Large intestine (tissue), 3 donors: ENCODE data around the gene RRP12. TPM values are rescaled to one million over a fixed set of nuclear protein-coding genes. Genes with fewer than 3 reads are reported as not detected.

ENCODE experiments used
- DNase-seq, 2 donors: peaks; one replicate each; pipeline versions ENCODE4 v3.0.0 to v3.0.0-alpha.2; 2013
- H3K27ac ChIP-seq: one replicate; pipeline ENCODE4 v1.5.1; 2013; ENCODE audit warnings: low read length
- H3K27me3 ChIP-seq: 2 replicates; pipeline ENCODE4 v1.6.1; 2013; ENCODE audit warnings: low read length; ENCODE audit not compliant: control insufficient read depth, insufficient read depth
- H3K36me3 ChIP-seq: 2 replicates; pipeline ENCODE4 v1.6.1; 2013; ENCODE audit warnings: low read length; ENCODE audit not compliant: control insufficient read depth, insufficient read depth
- H3K4me1 ChIP-seq: one replicate; pipeline ENCODE4 v1.6.1; 2013; ENCODE audit warnings: low read length; ENCODE audit not compliant: control insufficient read depth, insufficient read depth
- H3K4me3 ChIP-seq: one replicate; pipeline ENCODE4 v1.5.1; 2013; ENCODE audit warnings: low read length
- H3K9me3 ChIP-seq: one replicate; pipeline ENCODE4 v1.6.1; 2013; ENCODE audit warnings: mild to moderate bottlenecking, low read depth, low read length, moderate library complexity; ENCODE audit not compliant: control insufficient read depth
- WGBS: methylation state at CpG from one replicate; pipeline ENCODE4 v1.1.5; 2013; ENCODE audit warnings: low lambda C conversion rate; ENCODE audit not compliant: insufficient coverage; 5-methylcytosine and 5-hydroxymethylcytosine counted together
- polyA plus RNA-seq: library from polyadenylated mRNA; unstranded; fragments of 120-200 nt; gene quantifications from one replicate; pipeline ENCODE4 v1.2.1, GENCODE V29; 2013

The RRP12 gene
- polyA plus RNA-seq, 1 donor, result 25.3 TPM

DNA sequence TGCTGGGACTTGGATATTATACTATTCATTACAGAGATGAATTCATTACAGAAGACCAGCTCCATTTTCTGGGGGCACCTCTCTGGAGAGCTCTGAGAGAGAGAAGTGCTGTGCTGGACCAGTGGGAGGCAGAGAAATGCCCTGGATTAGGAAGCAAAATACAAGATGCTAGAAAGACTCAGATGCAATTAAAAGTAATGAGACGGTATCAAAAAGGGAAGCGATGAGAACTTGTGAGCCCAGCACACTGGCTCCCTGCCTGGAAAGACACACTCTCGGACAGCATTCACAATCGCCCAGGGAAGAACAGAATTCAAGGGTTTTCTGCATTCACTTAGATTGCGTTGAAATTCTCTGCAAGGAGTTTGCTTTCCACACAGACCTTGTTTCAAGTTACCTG lies 63.1 kb downstream of the RRP12 start:
- H3K36me3 ChIP-seq, result no peaks in the 10 kb centered on the region
- no peak overlapping the region for H3K4me3 ChIP-seq
- H3K9me3 ChIP-seq, result no peaks in the 10 kb centered on the region
- H3K27me3 ChIP-seq, result peaks cover 12% of the 10 kb centered on the region
- H3K27ac ChIP-seq, result no peak overlapping the region
- DNase-seq, result no peak
- H3K4me1 ChIP-seq, result peaks cover 12% of the 10 kb centered on the region
- WGBS, result no CpG with 5 or more reads among the region's 5 CpGs

DNA sequence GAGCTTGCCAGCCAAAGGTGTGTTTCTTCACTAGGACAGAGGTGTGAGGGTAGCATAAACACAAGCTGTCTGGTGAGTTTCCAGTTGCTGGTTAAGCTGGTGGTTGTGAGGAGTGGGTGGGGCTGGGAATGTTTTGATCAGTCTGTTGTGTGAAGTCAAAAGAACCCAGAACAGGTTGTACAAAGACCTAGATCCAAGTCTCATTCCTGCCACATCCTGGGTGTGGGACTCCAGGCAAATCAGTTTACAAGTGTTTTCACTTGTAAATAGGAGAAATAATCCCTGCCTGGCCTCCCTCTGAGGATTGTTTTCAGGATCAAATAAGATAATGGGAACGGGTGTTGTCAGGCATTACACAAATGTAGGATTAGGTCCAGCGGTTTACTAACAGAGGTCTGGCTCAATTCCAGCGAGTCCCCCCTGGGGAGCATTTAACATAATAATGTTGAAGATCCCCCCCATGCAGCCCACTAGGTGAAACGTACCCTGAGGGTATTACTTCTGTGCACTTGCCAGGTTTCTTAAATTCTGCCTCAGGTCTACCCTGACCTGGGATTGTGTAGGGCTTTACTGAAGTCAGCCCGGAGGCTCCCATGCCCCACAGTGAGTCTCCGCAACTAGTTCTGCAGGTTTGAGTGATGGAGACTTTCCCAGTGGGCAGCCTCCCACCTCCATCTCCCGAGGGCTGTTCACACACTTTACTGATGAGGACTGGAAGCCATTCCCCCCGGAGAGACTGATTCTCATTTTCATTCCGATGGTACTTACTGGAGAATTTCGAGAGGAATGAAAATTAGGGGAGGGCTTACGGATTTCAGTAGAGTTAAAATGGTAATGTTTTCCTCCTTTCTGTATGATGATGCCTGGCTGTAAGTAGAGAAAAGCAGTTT lies 64.0 kb downstream of the RRP12 start:
- H3K4me3 ChIP-seq, result no peak overlapping the region
- H3K27me3 ChIP-seq, result peaks cover 12% of the 10 kb centered on the region
- no peaks in the 10 kb centered on the region for H3K9me3 ChIP-seq
- H3K36me3 ChIP-seq, result no peaks in the 10 kb centered on the region
- H3K4me1 ChIP-seq, result peaks cover 12% of the 10 kb centered on the region
- peak in 1 of 2 donors; percentile 73 for DNase-seq
- WGBS, result 60% methylated on average over 1 of the region's 11 CpGs
- H3K27ac ChIP-seq, result no peak overlapping the region

DNA sequence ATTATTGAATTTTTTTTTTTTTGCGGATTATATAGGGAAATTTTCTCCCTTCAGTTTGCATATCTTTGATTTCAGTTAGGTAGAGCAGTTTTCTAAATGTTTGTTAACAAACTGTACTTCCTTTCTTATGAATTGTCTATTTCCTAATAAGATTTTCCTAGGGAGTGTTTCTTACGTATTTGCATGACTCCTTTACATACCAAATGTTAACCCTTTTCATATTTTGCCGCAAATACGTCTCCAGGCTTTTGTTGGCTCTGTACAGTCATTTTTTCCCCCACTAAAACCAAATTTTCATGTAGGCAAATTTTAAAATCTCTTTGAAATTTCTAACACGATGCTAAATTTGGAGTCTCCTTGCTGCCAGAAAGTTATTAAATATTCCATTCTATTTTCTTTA lies 64.7 kb downstream of the RRP12 start:
- 29% methylated on average over 3 of the region's 5 CpGs for WGBS
- no peaks in the 10 kb centered on the region for H3K36me3 ChIP-seq
- no peak for DNase-seq
- H3K4me3 ChIP-seq, result no peak overlapping the region
- peaks cover 14% of the 10 kb centered on the region for H3K4me1 ChIP-seq
- no peak overlapping the region for H3K27ac ChIP-seq
- no peaks in the 10 kb centered on the region for H3K9me3 ChIP-seq
- peaks cover 12% of the 10 kb centered on the region for H3K27me3 ChIP-seq

DNA sequence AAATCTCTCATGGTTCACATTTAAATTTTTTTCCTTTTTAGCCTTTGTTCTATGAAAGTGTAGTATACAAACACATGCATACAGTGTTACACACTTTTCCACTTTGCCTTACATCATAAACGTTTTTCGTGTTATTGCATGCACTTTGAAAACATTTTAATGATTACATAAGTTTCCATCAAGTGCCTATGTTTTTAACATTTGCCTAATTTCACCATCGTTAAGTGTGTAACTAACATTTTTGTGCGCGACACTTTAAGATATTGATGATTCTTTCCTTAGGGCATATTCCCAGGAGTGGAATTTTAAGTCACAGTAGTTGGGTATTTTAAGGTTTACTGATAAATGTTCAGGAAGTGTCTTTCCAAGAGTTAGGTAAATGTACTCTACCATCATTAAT lies 65.1 kb downstream of the RRP12 start:
- Histone ChIP-seq H3K36me3 (no peaks in the 10 kb centered on the region), H3K4me1 (peaks cover 18% of the 10 kb centered on the region), H3K4me3 (no peak overlapping the region), H3K27me3 (peaks cover 12% of the 10 kb centered on the region), H3K9me3 (no peaks in the 10 kb centered on the region), H3K27ac (no peak overlapping the region)
- no peak for DNase-seq
- WGBS, result 88% methylated on average over 2 of the region's 5 CpGs

DNA sequence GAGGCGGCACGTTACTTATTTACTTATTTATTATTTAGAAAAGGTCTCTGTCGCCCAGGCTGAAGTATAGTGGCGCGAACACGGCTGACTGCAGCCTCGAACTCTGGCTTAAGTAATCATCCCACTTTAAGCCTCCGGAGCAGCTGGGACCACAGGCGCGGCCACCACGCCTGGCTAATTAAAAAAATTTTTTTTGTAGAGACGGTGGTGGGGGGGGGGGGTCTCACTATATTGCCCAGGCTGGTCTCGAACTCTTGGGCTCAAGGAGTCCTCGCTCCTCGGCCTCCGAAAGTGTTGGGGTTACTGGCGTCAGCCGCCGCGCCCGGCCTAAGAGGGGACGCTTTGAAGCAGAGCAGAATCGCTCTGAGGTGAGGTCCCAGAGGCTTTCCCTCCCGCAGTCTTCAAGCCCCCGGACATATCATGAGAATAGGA lies 65.9 kb downstream of the RRP12 start:
- Histone ChIP-seq H3K9me3 (no peaks in the 10 kb centered on the region), H3K36me3 (peaks cover under 1% of the 10 kb centered on the region), H3K27me3 (peaks cover 12% of the 10 kb centered on the region), H3K27ac (no peak overlapping the region), H3K4me1 (peaks cover 20% of the 10 kb centered on the region), H3K4me3 (peak overlapping the region; percentile 68)
- DNase-seq, result no peak
- no CpG with 5 or more reads among the region's 25 CpGs for WGBS

DNA sequence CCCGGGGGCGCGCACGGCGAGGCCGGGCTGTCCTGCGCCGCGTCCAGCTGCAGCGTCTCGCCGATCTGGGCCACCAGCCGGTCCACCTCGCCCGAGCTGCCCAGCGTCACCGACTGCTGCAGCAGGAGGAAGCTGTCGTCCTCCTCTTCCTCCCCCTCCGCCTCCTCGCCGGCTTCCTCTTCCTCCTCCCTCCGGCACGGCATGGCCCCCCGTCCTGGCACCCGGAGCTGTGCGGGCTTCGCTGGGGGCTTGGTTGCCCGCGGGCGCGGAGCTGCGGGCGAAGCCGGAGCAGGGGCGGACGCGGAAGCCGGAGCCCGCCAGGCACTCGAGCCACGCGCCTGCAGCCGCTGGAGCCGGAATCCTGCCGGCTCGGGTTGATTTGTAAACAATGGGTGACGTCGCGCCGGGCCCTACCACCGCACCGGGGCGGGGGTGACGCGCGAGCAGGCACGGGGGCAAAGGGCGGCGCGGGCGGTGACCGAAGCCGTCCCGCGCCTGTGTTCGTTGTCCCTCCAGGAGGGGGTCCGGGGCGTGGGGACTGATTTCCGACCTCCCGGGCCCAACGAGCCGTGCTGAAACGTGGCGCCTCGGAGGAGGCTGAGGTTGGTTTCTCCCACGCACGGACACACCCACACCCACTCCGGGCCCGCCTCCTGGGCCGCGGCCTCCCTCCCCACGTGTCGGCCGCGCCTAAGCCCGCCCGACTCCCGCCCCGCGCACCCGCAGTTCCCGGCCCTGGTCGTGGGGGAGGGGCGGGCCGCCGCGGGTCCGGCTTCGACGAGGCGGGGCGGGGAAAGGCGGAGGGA lies 66.6 kb downstream of the RRP12 start, which contains the start of gene FRAT2:
TSS of gene FRAT2 (minus strand) at position 360 of the 806 bp plus-strand sequence. CDS start at position 203, 157 bp downstream.
- H3K36me3 ChIP-seq, result peaks cover 5% of the 10 kb centered on the region
- WGBS, result no CpG with 5 or more reads among the region's 103 CpGs

DNA sequence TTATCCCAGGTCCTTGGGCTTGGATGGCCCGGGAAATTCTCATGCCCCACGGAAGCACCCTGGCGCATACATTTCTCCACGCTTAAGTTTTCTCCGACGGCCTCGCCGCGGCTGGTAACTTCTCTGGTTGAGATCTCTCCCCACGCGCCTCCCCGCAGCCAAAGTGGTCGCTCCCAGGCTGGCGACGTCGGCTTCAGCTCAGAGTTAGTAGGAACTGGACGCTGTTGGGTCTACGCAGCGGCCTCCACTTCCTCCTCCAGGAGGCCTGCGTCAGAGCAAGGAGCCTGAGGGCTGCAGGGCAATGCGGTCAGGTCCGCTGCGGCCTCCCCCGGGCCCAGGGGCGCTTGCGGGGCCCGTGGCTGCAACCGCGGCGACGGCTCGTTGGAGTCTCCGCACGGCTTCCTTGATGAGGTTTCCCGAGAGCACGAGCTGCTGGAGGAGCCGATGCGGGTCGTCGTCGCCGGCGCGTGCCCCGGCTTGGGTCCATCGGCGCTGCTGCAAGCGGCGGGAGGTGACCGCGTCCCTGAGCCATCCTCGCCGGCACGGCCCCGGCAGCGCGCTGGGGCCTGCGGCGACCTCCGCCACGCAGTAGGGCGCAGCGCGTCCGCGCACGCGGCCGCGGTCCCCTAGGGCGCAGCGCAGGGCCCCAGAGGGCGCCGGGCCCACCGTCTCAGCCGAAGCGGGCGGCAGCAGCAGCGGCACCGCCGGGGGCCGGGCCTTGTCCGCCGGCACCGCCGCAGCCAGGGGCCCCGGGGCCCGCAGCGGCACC lies 67.4 kb downstream of the RRP12 start:
- Histone ChIP-seq H3K4me3 (peak overlapping the region; percentile 73), H3K27me3 (peaks cover 12% of the 10 kb centered on the region), H3K9me3 (no peaks in the 10 kb centered on the region), H3K4me1 (peaks cover 26% of the 10 kb centered on the region), H3K27ac (peak overlapping the region; percentile 82), H3K36me3 (peaks cover 9% of the 10 kb centered on the region)
- peak in 1 of 2 donors; percentile 77 for DNase-seq
- no CpG with 5 or more reads among the region's 89 CpGs for whole genome bisulfite sequencing

More for the DNA sequence above, 66.6 kb downstream of the RRP12 start, which contains the start of gene FRAT2:
- no peaks in the 10 kb centered on the region for H3K9me3 ChIP-seq
- H3K27ac ChIP-seq, result peak within 1 kb of the TSS; percentile 86
- peaks cover 20% of the 10 kb centered on the region for H3K4me1 ChIP-seq
- H3K27me3 ChIP-seq, result peaks cover 12% of the 10 kb centered on the region
- DNase-seq, result peak; percentile 92 to 96
- peak within 1 kb of the TSS; percentile 73 for H3K4me3 ChIP-seq

DNA sequence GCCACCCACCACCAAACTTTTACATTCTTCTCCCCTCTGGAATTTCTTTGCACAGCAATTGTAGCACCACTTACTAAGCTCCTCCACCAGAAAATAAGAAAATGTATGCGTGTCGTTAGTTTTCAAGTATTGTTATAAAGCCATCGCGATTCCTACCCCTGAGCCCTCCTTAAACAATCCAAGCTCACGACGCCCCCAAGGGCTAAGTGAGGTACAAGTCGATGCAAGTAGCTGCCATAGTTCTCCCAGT lies 67.9 kb downstream of the RRP12 start:
- DNase-seq, result no peak
- peaks cover 31% of the 10 kb centered on the region for H3K4me1 ChIP-seq
- no peaks in the 10 kb centered on the region for H3K9me3 ChIP-seq
- peak overlapping the region; percentile 82 for H3K27ac ChIP-seq
- peak overlapping the region; percentile 73 for H3K4me3 ChIP-seq
- H3K36me3 ChIP-seq, result peaks cover 9% of the 10 kb centered on the region
- peaks cover 12% of the 10 kb centered on the region for H3K27me3 ChIP-seq
- WGBS, result no CpG with 5 or more reads among the region's 7 CpGs

DNA sequence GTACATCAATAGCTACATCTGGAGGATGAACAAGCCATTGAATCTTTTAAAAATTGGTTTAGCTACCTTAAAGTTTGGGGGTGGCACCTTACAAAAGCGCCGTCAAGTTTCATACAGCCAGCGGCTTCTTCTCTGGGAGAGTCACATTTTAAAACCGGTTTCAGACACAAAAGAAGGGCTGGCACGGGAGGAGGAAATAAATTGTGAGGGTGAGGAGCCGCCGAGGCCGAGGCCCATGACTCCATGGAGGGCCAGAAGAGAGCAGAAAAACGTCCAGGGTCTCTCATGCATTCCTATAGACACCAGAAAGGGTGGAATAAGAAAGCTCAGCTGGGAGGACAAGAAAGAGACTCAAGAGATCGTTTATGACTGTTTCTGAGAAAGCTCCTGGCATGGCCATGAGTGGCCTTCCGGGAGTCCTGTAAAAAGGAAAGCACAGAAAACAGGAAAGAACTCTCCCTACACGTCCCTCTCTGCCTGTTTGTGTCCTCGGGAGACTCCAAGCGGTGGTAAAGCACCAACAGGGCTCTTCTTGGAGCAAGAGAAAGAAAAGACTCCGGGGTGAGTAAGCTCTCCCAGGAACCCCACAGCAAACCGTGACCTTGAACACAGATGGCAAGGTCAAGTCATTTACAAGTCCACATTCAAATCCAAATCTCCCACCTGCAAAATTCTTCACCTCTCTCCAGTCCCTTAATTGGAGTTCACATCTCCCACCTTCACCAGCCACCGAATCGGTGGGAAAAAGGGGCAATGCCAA lies 68.4 kb downstream of the RRP12 start:
- peak overlapping the region; percentile 73 for H3K4me3 ChIP-seq
- peak overlapping the region; percentile 82 for H3K27ac ChIP-seq
- peak; percentile 71 to 87 for DNase-seq
- H3K9me3 ChIP-seq, result no peaks in the 10 kb centered on the region
- H3K4me1 ChIP-seq, result peaks cover 36% of the 10 kb centered on the region
- no CpG with 5 or more reads among the region's 18 CpGs for WGBS
- H3K36me3 ChIP-seq, result peaks cover 9% of the 10 kb centered on the region
- peaks cover 12% of the 10 kb centered on the region for H3K27me3 ChIP-seq
